C4-2B (cell line): ENCODE results near the gene RELB.
A peak's percentile ranks its signal among the peaks of the same experiment; 100 is the strongest.

Source experiments
- H3K27ac ChIP-seq: fragments of 450-650 bp; 2 replicates; pipeline ENCODE4 v1.5.1; 2017
- ZFX ChIP-seq: fragments of 450-650 bp; IDR thresholded peaks from 2 replicates; pipeline ENCODE4 v1.6.1; 2017
- TF ChIP-seq, protein P1 (sequence below): fragments of 450-650 bp; conservative IDR thresholded peaks from 2 replicates; pipeline ENCODE4 v1.5.1; 2017; ENCODE audit warnings: mild to moderate bottlenecking

RELB gene

DNA sequence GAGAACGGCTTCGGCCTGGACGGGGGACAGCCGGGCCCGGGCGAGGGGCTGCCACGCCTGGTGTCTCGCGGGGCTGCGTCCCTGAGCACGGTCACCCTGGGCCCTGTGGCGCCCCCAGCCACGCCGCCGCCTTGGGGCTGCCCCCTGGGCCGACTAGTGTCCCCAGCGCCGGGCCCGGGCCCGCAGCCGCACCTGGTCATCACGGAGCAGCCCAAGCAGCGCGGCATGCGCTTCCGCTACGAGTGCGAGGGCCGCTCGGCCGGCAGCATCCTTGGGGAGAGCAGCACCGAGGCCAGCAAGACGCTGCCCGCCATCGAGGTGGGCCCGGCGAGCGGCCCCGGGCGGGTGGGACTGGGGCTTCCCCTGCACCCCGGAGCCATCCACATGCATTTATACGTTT is 10.7 kb downstream of the RELB start:
- TF ChIP-seq ZFX = no peak
- TF ChIP-seq, protein P1, sequence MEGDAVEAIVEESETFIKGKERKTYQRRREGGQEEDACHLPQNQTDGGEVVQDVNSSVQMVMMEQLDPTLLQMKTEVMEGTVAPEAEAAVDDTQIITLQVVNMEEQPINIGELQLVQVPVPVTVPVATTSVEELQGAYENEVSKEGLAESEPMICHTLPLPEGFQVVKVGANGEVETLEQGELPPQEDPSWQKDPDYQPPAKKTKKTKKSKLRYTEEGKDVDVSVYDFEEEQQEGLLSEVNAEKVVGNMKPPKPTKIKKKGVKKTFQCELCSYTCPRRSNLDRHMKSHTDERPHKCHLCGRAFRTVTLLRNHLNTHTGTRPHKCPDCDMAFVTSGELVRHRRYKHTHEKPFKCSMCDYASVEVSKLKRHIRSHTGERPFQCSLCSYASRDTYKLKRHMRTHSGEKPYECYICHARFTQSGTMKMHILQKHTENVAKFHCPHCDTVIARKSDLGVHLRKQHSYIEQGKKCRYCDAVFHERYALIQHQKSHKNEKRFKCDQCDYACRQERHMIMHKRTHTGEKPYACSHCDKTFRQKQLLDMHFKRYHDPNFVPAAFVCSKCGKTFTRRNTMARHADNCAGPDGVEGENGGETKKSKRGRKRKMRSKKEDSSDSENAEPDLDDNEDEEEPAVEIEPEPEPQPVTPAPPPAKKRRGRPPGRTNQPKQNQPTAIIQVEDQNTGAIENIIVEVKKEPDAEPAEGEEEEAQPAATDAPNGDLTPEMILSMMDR = no peak
- no peak overlapping the region for H3K27ac ChIP-seq

DNA sequence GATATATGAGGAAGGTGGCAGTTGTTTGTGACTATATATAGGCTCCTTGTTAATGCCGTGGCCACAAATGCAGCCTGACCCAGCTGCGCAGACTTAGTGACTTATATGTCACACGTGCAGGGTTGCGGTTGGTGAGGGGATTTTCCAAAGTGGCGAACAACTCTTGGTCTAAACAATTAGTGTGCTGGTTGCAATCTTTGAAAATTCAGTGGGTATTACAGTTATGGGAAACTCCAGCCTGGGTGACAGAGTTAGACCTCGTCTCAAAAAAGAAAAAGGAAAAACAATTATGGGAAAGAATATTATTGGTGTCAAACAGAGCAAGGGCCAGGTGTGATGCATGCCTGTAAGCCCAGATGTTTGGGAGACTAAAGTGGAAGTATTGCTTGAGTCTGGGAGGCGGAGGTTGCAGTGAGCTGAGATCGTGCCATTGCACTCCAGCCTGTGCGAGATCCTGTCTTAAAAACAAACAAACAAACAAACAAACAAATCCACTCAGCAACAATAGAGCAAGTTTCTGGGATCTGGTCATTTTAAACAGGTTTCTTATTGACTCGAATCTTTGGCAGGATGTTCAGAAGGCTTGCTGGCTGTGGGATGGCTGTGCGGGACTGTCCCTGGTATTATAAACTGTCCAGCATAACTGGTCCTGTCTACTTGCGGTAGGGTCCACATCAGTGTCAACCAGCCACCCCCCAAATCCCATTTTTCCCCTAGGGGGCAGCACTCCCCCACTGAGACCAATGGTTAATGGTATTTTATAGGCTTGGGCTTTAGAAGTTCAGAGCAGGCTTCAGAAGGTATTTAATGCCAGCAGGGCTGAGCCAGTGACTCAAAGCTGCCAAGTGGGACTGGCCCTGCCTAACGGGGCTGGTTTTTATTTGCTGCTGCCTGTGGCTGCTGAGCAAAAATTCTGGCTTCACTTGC is 15.4 kb downstream of the RELB start:
- no peak overlapping the region for H3K27ac ChIP-seq
- TF ChIP-seq ZFX = no peak
- TF ChIP-seq, protein P1 = peak; percentile 65

DNA sequence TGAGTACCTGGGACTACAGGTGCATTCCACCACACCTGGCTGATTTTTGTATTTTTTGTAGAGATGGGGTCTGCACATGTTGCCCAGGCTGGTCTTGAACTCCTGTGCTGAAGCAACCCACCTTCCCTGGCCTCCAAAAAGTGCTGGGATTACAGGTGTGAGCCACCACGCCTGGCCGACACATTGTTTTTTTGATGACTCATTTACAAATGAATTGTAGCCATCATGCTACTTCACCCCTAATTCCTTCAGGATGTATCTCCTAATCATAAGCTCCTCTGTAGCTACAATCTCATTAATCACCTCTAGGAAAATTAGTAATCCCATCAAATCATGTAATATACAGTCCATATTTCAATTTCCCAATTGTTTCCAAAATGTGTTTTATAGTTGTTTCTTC is 17.9 kb downstream of the RELB start:
- H3K27ac ChIP-seq = no peak overlapping the region
- no peak for TF ChIP-seq ZFX
- TF ChIP-seq, protein P1 = no peak

DNA sequence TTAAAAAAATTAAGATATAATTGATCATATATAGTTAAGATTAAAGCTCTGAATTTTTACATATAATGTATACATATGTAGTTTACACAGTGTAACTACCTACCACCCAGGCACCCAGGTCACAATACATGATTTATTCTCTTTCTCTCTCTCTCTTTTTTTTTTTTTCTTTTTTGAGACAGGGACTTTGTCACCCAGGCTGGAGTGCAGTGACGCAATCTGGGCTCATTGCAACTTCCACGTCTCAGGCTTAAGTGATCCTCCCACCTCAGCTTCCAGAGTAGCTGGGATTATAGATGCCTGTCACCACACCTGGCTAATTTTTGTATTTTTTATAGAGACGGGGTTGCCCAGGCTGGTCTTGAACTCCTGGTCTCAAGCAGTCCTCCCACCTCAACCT is 18.8 kb downstream of the RELB start:
- TF ChIP-seq, protein P1 = no peak
- no peak for TF ChIP-seq ZFX

DNA sequence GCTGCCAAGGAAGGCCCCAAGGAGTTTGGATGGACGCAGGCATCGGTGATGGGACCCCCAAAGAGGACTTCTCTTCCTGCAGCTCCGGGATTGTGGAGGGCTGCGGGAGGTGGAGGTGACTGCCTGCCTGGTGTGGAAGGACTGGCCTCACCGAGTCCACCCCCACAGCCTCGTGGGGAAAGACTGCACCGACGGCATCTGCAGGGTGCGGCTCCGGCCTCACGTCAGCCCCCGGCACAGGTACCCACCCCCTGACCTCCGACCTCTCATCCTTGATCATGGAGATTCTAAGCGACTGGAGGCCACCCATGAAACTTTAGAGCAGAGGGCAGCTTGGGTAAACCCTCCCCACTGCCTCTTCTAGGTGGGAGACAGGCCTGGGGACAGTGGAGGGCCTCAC is 20.7 kb downstream of the RELB start:
- TF ChIP-seq, protein P1 = no peak
- no peak for TF ChIP-seq ZFX
- H3K27ac ChIP-seq = no peak overlapping the region

More for the DNA sequence above, 18.8 kb downstream of the RELB start:
- no peak overlapping the region for H3K27ac ChIP-seq

DNA sequence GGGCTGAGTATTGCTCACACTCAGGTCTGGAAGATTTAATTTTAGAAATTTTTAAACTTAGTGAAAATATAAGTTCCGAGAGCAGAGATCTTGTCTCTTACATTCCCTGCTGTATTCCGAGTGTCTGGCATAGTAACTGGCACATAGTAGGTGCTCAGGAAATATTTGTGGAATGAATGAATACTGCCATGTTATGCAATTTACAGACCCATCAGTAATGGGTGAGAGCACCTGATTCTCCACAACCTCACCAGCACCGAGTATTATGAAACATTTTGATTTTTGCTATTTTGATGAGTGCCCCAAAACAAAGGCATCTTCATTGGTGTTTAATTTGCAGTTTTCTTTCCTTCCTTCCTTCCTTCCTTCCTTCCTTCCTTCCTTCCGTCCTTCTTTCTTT is 21.8 kb downstream of the RELB start:
- H3K27ac ChIP-seq = no peak overlapping the region
- no peak for TF ChIP-seq ZFX
- TF ChIP-seq, protein P1 = no peak

DNA sequence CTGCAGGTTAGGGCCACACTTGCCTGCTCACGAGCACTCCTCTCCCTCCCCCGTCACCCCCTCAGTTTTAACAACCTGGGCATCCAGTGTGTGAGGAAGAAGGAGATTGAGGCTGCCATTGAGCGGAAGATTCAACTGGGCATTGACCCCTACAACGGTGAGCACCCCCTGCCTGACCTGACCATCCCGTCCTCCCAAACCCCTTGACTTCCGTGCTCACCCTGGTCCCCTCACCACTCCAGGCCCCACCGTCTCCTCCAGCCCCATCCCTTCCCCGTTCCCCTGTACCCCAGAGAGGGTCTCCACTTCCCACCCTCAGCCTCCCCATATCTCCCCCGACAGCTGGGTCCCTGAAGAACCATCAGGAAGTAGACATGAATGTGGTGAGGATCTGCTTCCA is 24.0 kb downstream of the RELB start:
- no peak for TF ChIP-seq ZFX
- TF ChIP-seq, protein P1 = no peak
- H3K27ac ChIP-seq = no peak overlapping the region
